Activated CD4-positive, alpha-beta T cell treated with anti-CD3 and anti-CD28 coated beads for 36 hours (primary cell): Measurements from ENCODE around the gene PALLD. TPM values are rescaled to one million over a fixed set of nuclear protein-coding genes. Genes with fewer than 3 reads are reported as not detected.

Experiments
- ATAC-seq: fragments of 200-7000 bp; cut with Tn5 transposase; one replicate; pipeline ENCODE4 v1.10.0; 2021; ENCODE audit warnings: mild to moderate bottlenecking, moderate library complexity
- CTCF ChIA-PET: fragments of 350-600 bp; sonication (Branson Sonifier 250); formaldehyde crosslinking; loops from one replicate; lab custom pipeline; 2021; ENCODE audit warnings: antibody characterized with exemption; lab: Charles Lee
- POLR2A ChIA-PET: fragments of 350-600 bp; sonication (Branson Sonifier 250); formaldehyde crosslinking; loops from one replicate; lab custom pipeline; 2021; ENCODE audit warnings: antibody characterized with exemption, inconsistent platforms; lab: Charles Lee
- DNase-seq: peaks from one replicate; pipeline ENCODE4 v3.0.0-alpha.2; 2020
- H3K27ac Mint-ChIP-seq: one replicate; pipeline ENCODE4 v1.8.0; 2021; ENCODE audit warnings: mixed read lengths
- H3K27me3 Mint-ChIP-seq: one replicate; pipeline ENCODE4 v1.8.0; 2021; ENCODE audit warnings: mixed read lengths
- H3K36me3 Mint-ChIP-seq: one replicate; pipeline ENCODE4 v1.8.0; 2021; ENCODE audit warnings: low read depth, mixed read lengths
- H3K4me1 Mint-ChIP-seq: one replicate; pipeline ENCODE4 v1.8.0; 2021; ENCODE audit warnings: mixed read lengths
- H3K4me3 Mint-ChIP-seq: one replicate; pipeline ENCODE4 v1.8.0; 2021; ENCODE audit warnings: mild to moderate bottlenecking, moderate library complexity, mixed read lengths
- H3K9me3 Mint-ChIP-seq: one replicate; pipeline ENCODE4 v1.8.0; 2021; ENCODE audit warnings: low read depth, mixed read lengths
- intact Hi-C, 2 experiments: fragments of 100-400 bp; cut with DNase I in 1 of 2; cut with micrococcal nuclease in 1 of 2; formaldehyde crosslinking; loops; one replicate each; pipeline versions ENCODE4 v1.14.2 to v1.15.1; 2022 to 2024; cut with DNase I, micrococcal nuclease
- total RNA-seq, 2 experiments: library from RNA; stranded (reverse); gene quantifications; one replicate each; pipeline ENCODE4 v1.2.3, GENCODE V29; 2021

The PALLD gene
- total RNA-seq, 2 experiments from 2014 or later = 9.5 to 11.0 TPM

- Mint-ChIP-seq H3K27me3 (peaks cover 5% of the 10 kb centered on the region), H3K27ac (no peak overlapping the region), H3K9me3 (no peaks in the 10 kb centered on the region), H3K36me3 (no peaks in the 10 kb centered on the region), H3K4me3 (no peak overlapping the region), H3K4me1 (no peaks in the 10 kb centered on the region)
- POLR2A ChIA-PET = no interaction called here
- intact Hi-C loops = no loop called here
- DNase-seq (no peak), ATAC-seq (no peak)
- CTCF ChIA-PET = interaction anchor here (0.7 kb wide), 1 partner anchor 9 kb away, joined by 3 read pairs; no protein-coding TSS in a partner anchor
Observed at GRCh38 chr4:168765322-168765721, 268.5 kb downstream of the PALLD start.

- intact Hi-C loops = no loop called here
Observed at GRCh38 chr4:168765726-168766125, 268.9 kb downstream of the PALLD start.

GRCh38 chr4:168766604-168767316 lies 269.9 kb downstream of the PALLD start:
- Mint-ChIP-seq H3K4me1 (no peaks in the 10 kb centered on the region), H3K9me3 (no peaks in the 10 kb centered on the region), H3K27ac (no peak overlapping the region), H3K27me3 (peaks cover 5% of the 10 kb centered on the region), H3K4me3 (no peak overlapping the region), H3K36me3 (no peaks in the 10 kb centered on the region)
- POLR2A ChIA-PET = interaction anchor here (0.6 to 0.7 kb wide), 2 partner anchors 51 to 65 kb away, joined by 4 to 12 read pairs; no protein-coding TSS in a partner anchor
- intact Hi-C loops = no loop called here
- no peak for ATAC-seq
- CTCF ChIA-PET = interaction anchor here (0.7 kb wide), 1 partner anchor 28 kb away, joined by 3 read pairs; no protein-coding TSS in a partner anchor
- DNase-seq = no peak

More at GRCh38 chr4:168765726-168766125, 268.9 kb downstream of the PALLD start:
- ChIA-PET POLR2A (no interaction called here), CTCF (interaction anchor here (0.7 kb wide), 3 partner anchors 10 to 30 kb away, joined by 3 read pairs; no protein-coding TSS in a partner anchor)
- peaks cover 5% of the 10 kb centered on the region for H3K27me3 Mint-ChIP-seq
- no peaks in the 10 kb centered on the region for H3K36me3 Mint-ChIP-seq
- ATAC-seq (no peak), DNase-seq (no peak)
- no peaks in the 10 kb centered on the region for H3K9me3 Mint-ChIP-seq
- H3K27ac Mint-ChIP-seq = no peak overlapping the region
- no peaks in the 10 kb centered on the region for H3K4me1 Mint-ChIP-seq
- H3K4me3 Mint-ChIP-seq = no peak overlapping the region

- CTCF ChIA-PET = interaction anchor here (0.6 kb wide), 1 partner anchor 237 kb away, joined by 3 read pairs; no protein-coding TSS in a partner anchor
- H3K36me3 Mint-ChIP-seq = no peaks in the 10 kb centered on the region
- H3K4me1 Mint-ChIP-seq = no peaks in the 10 kb centered on the region
- POLR2A ChIA-PET = no interaction called here
- no peak overlapping the region for H3K27ac Mint-ChIP-seq
- ATAC-seq (no peak), DNase-seq (no peak)
- H3K4me3 Mint-ChIP-seq = no peak overlapping the region
- H3K27me3 Mint-ChIP-seq = peaks cover 5% of the 10 kb centered on the region
- intact Hi-C loops = no loop called here
- no peaks in the 10 kb centered on the region for H3K9me3 Mint-ChIP-seq
Observed at GRCh38 chr4:168769416-168769815, 272.6 kb downstream of the PALLD start.

- Mint-ChIP-seq H3K27me3 (peaks cover 5% of the 10 kb centered on the region), H3K9me3 (no peaks in the 10 kb centered on the region), H3K4me3 (no peak overlapping the region), H3K27ac (no peak overlapping the region), H3K36me3 (no peaks in the 10 kb centered on the region), H3K4me1 (no peaks in the 10 kb centered on the region)
- intact Hi-C loops = no loop called here
- ChIA-PET POLR2A (no interaction called here), CTCF (no interaction called here)
- no peak for ATAC-seq
- DNase-seq = no peak
Observed at GRCh38 chr4:168769837-168770236, 273.0 kb downstream of the PALLD start.

- H3K4me3 Mint-ChIP-seq = no peak overlapping the region
- peaks cover under 1% of the 10 kb centered on the region for H3K9me3 Mint-ChIP-seq
- peaks cover 2% of the 10 kb centered on the region for H3K27me3 Mint-ChIP-seq
- ATAC-seq (no peak), DNase-seq (no peak)
- intact Hi-C loops = no loop called here
- no peak overlapping the region for H3K27ac Mint-ChIP-seq
- CTCF ChIA-PET = no interaction called here
- POLR2A ChIA-PET = no interaction called here
- H3K4me1 Mint-ChIP-seq = no peaks in the 10 kb centered on the region
- H3K36me3 Mint-ChIP-seq = no peaks in the 10 kb centered on the region
Observed at GRCh38 chr4:168771251-168771650, 274.4 kb downstream of the PALLD start.

- H3K27me3 Mint-ChIP-seq = peaks cover 9% of the 10 kb centered on the region
- H3K4me1 Mint-ChIP-seq = no peaks in the 10 kb centered on the region
- no peaks in the 10 kb centered on the region for H3K36me3 Mint-ChIP-seq
- ChIA-PET POLR2A (no interaction called here), CTCF (no interaction called here)
- intact Hi-C loops = no loop called here
- no peak for ATAC-seq
- DNase-seq = no peak
- H3K4me3 Mint-ChIP-seq = no peak overlapping the region
- no peak overlapping the region for H3K27ac Mint-ChIP-seq
- H3K9me3 Mint-ChIP-seq = peaks cover 3% of the 10 kb centered on the region
Observed at GRCh38 chr4:168773388-168774195, 276.7 kb downstream of the PALLD start.

GRCh38 chr4:168776382-168776781 lies 279.5 kb downstream of the PALLD start:
- H3K36me3 Mint-ChIP-seq = no peaks in the 10 kb centered on the region
- ATAC-seq (no peak), DNase-seq (no peak)
- no peaks in the 10 kb centered on the region for H3K4me1 Mint-ChIP-seq
- CTCF ChIA-PET = interaction anchor here (0.6 kb wide), 1 partner anchor 31 kb away, joined by 3 read pairs; no protein-coding TSS in a partner anchor
- intact Hi-C loops = no loop called here
- H3K9me3 Mint-ChIP-seq = peaks cover 3% of the 10 kb centered on the region
- POLR2A ChIA-PET = no interaction called here
- no peak overlapping the region for H3K27ac Mint-ChIP-seq
- peaks cover 11% of the 10 kb centered on the region for H3K27me3 Mint-ChIP-seq
- no peak overlapping the region for H3K4me3 Mint-ChIP-seq

GRCh38 chr4:168777277-168777965 lies 280.6 kb downstream of the PALLD start:
- CTCF ChIA-PET = no interaction called here
- Mint-ChIP-seq H3K4me1 (no peaks in the 10 kb centered on the region), H3K27me3 (peaks cover 11% of the 10 kb centered on the region), H3K36me3 (no peaks in the 10 kb centered on the region), H3K9me3 (peaks cover 3% of the 10 kb centered on the region), H3K4me3 (no peak overlapping the region), H3K27ac (no peak overlapping the region)
- POLR2A ChIA-PET = no interaction called here
- intact Hi-C loops = no loop called here
- ATAC-seq = no peak
- DNase-seq = no peak

- CTCF ChIA-PET = no interaction called here
- no peak overlapping the region for H3K27ac Mint-ChIP-seq
- intact Hi-C loops = no loop called here
- H3K4me3 Mint-ChIP-seq = no peak overlapping the region
- POLR2A ChIA-PET = no interaction called here
- peaks cover 14% of the 10 kb centered on the region for H3K27me3 Mint-ChIP-seq
- ATAC-seq = no peak
- DNase-seq = no peak
- H3K4me1 Mint-ChIP-seq = no peaks in the 10 kb centered on the region
- peaks cover 2% of the 10 kb centered on the region for H3K9me3 Mint-ChIP-seq
- no peaks in the 10 kb centered on the region for H3K36me3 Mint-ChIP-seq
Observed at GRCh38 chr4:168781341-168781740, 284.5 kb downstream of the PALLD start.

GRCh38 chr4:168781926-168782325 lies 285.1 kb downstream of the PALLD start:
- intact Hi-C loops = no loop called here
- Mint-ChIP-seq H3K27me3 (peaks cover 12% of the 10 kb centered on the region), H3K27ac (no peak overlapping the region), H3K9me3 (no peaks in the 10 kb centered on the region), H3K4me3 (no peak overlapping the region), H3K36me3 (no peaks in the 10 kb centered on the region), H3K4me1 (no peaks in the 10 kb centered on the region)
- ChIA-PET CTCF (no interaction called here), POLR2A (no interaction called here)
- no peak for ATAC-seq
- DNase-seq = no peak
